Mesendoderm (in vitro differentiated cells): ENCODE results near the gene POLR1C.

Experiments
- DNase-seq: peaks from one replicate; pipeline ENCODE4 v3.0.0; 2013
- H2AK5ac ChIP-seq: 2 replicates; pipeline ENCODE4 v1.6.1; 2013; ENCODE audit warnings: low read length, inconsistent platforms
- H2BK120ac ChIP-seq: 2 replicates; pipeline ENCODE4 v1.6.1; 2013; ENCODE audit warnings: low read depth, mild to moderate bottlenecking, low read length, moderate library complexity, mixed read lengths
- H2BK15ac ChIP-seq: replicated peaks from 2 replicates; pipeline ENCODE4 v1.6.1; 2013; ENCODE audit warnings: low read depth, mild to moderate bottlenecking, moderate library complexity
- H2BK5ac ChIP-seq: 2 replicates; pipeline ENCODE4 v1.6.1; 2013; ENCODE audit warnings: low read length, inconsistent platforms
- H3K18ac ChIP-seq: 2 replicates; pipeline ENCODE4 v1.6.1; 2013; ENCODE audit warnings: mild to moderate bottlenecking, low read length, mixed read lengths
- H3K23ac ChIP-seq: one replicate; pipeline ENCODE4 v1.6.1; 2013; ENCODE audit warnings: low read length
- H3K27ac ChIP-seq: 2 replicates; pipeline ENCODE4 v1.5.1; 2013; ENCODE audit warnings: low read depth, mild to moderate bottlenecking, inconsistent platforms, low read length, moderate library complexity
- H3K27me3 ChIP-seq: 2 replicates; pipeline ENCODE4 v1.6.1; 2013; ENCODE audit warnings: low read length, control low read depth, mild to moderate bottlenecking, inconsistent platforms; ENCODE audit not compliant: insufficient read depth, poor library complexity
- H3K36me3 ChIP-seq: 2 replicates; pipeline ENCODE4 v1.6.1; 2013; ENCODE audit warnings: low read length, inconsistent platforms; ENCODE audit not compliant: control insufficient read depth, insufficient read depth
- H3K4ac ChIP-seq: one replicate; pipeline ENCODE4 v1.6.1; 2013; ENCODE audit warnings: low read depth, mild to moderate bottlenecking, low read length, moderate library complexity
- H3K4me1 ChIP-seq: 2 replicates; pipeline ENCODE4 v1.6.1; 2013; ENCODE audit warnings: low read depth, low read length, inconsistent platforms; ENCODE audit not compliant: control insufficient read depth
- H3K4me2 ChIP-seq: 2 replicates; pipeline ENCODE4 v1.6.1; 2013; ENCODE audit warnings: low read length
- H3K4me3 ChIP-seq: 2 replicates; pipeline ENCODE4 v1.5.1; 2013; ENCODE audit warnings: mild to moderate bottlenecking, low read length
- H3K56ac ChIP-seq: one replicate; pipeline ENCODE4 v1.6.1; 2013; ENCODE audit warnings: low read length
- H3K79me1 ChIP-seq: 2 replicates; pipeline ENCODE4 v1.6.1; 2013; ENCODE audit warnings: low read length, inconsistent platforms
- H3K79me2 ChIP-seq: 2 replicates; pipeline ENCODE4 v1.6.1; 2013; ENCODE audit warnings: mild to moderate bottlenecking, low read length; ENCODE audit not compliant: control insufficient read depth, insufficient read depth
- H3K9ac ChIP-seq: 2 replicates; pipeline ENCODE4 v1.6.1; 2013; ENCODE audit warnings: low read length, inconsistent platforms
- H4K5ac ChIP-seq: one replicate; pipeline ENCODE4 v1.6.1; 2013; ENCODE audit warnings: low read length
- H4K8ac ChIP-seq: one replicate; pipeline ENCODE4 v1.6.1; 2013; ENCODE audit warnings: low read depth, mild to moderate bottlenecking, control low read depth, low read length, moderate library complexity
- whole genome bisulfite sequencing: extraction: QIAGEN DNeasy Blood & Tissue Kit; methylation state at CpG from one replicate; pipeline ENCODE4 v1.1.7; 2013; ENCODE audit warnings: low lambda C conversion rate, missing lambda C conversion rate; ENCODE audit not compliant: insufficient coverage; ENCODE audit errors: extremely low coverage; 5-methylcytosine and 5-hydroxymethylcytosine counted together

The POLR1C gene

DNA sequence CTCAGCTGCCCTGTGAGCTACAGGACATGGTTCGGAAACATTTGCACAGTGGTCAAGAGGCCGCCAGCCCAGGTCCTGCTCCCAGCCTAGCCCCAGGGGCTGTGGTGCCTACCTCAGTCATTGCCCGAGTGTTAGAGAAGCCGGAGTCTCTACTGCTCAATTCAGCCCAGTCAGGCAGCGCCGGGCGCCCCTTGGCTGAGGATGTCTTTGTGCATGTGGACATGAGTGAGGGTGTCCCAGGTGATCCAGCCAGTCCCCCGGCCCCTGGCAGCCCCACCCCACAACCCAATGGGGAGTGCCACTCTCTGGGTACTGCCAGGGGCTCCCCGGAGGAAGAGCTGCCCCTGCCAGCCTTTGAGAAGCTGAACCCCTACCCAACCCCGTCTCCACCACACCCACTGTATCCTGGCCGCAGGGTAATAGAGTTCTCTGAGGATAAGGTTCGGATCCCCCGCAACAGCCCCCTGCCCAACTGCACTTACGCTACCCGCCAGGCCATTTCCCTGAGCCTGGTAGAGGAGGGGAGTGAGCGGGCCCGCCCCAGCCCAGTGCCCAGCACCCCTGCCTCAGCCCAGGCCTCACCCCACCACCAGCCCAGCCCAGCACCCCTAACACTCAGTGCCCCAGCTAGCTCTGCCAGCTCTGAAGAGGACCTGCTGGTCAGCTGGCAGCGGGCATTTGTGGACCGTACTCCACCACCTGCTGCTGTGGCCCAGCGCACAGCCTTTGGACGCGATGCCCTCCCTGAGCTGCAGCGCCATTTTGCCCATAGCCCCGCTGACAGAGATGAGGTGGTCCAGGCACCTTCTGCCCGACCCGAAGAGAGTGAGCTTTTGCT lies 11.9 kb upstream of the POLR1C start:
- Histone ChIP-seq H3K18ac (no peak overlapping the region), H3K27me3 (peaks cover 8% of the 10 kb centered on the region), H3K36me3 (peaks cover 7% of the 10 kb centered on the region), H2BK15ac (no peak overlapping the region), H3K9ac (no peak overlapping the region), H4K8ac (no peak overlapping the region), H2BK120ac (no peak overlapping the region), H2BK5ac (no peak overlapping the region), H2AK5ac (no peak overlapping the region), H3K4me2 (no peak overlapping the region), H3K23ac (no peak overlapping the region), H4K5ac (no peak overlapping the region), H3K56ac (no peak overlapping the region), H3K27ac (no peak overlapping the region), H3K4me1 (no peaks in the 10 kb centered on the region), H3K79me1 (no peaks in the 10 kb centered on the region), H3K4me3 (no peak overlapping the region), H3K4ac (no peak overlapping the region), H3K79me2 (no peaks in the 10 kb centered on the region)
- DNase-seq: no peak
- WGBS: no CpG with 5 or more reads among the region's 26 CpGs

- H4K8ac ChIP-seq: no peak overlapping the region
- H3K4ac ChIP-seq: no peak overlapping the region
- peaks cover 8% of the 10 kb centered on the region for H3K27me3 ChIP-seq
- H3K36me3 ChIP-seq: peaks cover 5% of the 10 kb centered on the region
- H2BK5ac ChIP-seq: no peak overlapping the region
- H3K18ac ChIP-seq: no peak overlapping the region
- WGBS: no CpG with 5 or more reads among the region's 6 CpGs
- H2BK15ac ChIP-seq: no peak overlapping the region
- H3K4me3 ChIP-seq: no peak overlapping the region
- H3K23ac ChIP-seq: no peak overlapping the region
- no peak overlapping the region for H3K27ac ChIP-seq
- no peaks in the 10 kb centered on the region for H3K4me1 ChIP-seq
- H4K5ac ChIP-seq: no peak overlapping the region
- no peak for DNase-seq
- no peak overlapping the region for H3K56ac ChIP-seq
- no peak overlapping the region for H3K4me2 ChIP-seq
- H3K79me2 ChIP-seq: no peaks in the 10 kb centered on the region
- H3K9ac ChIP-seq: no peak overlapping the region
- H2BK120ac ChIP-seq: no peak overlapping the region
- H2AK5ac ChIP-seq: no peak overlapping the region
- H3K79me1 ChIP-seq: no peaks in the 10 kb centered on the region
Measured at GRCh38 chr6:43505718-43506117, 11.2 kb upstream of the POLR1C start.

DNA sequence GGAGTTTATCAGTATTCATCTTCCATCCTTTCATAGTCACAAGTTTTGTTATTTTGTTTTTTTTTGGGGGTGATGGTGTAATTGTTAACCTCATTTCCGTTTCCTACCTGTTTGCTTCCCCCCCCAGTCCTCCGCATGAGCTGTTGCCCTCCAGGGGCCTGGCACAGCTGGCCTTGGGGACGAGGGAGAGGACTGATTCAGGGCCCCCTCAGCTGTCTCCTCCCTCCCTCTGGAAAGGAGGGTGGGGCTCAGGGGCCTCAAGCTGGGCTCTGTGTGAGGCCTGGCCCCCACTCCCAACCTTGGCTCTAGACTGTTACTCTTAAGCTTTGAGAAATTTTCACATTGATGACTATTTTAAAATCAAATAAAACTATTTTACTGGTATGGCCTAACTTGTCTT lies 10.7 kb upstream of the POLR1C start:
- Histone ChIP-seq H3K18ac (no peak overlapping the region), H3K4ac (no peak overlapping the region), H3K27me3 (peaks cover 8% of the 10 kb centered on the region), H3K23ac (no peak overlapping the region), H2AK5ac (no peak overlapping the region), H2BK15ac (no peak overlapping the region), H3K79me2 (no peaks in the 10 kb centered on the region), H3K9ac (no peak overlapping the region), H4K8ac (no peak overlapping the region), H3K4me3 (no peak overlapping the region), H3K4me2 (no peak overlapping the region), H3K27ac (no peak overlapping the region), H3K36me3 (peaks cover 5% of the 10 kb centered on the region), H3K56ac (no peak overlapping the region), H3K4me1 (no peaks in the 10 kb centered on the region), H2BK120ac (no peak overlapping the region), H3K79me1 (no peaks in the 10 kb centered on the region), H4K5ac (no peak overlapping the region), H2BK5ac (no peak overlapping the region)
- DNase-seq: no peak
- no CpG with 5 or more reads among the region's 3 CpGs for WGBS

GRCh38 chr6:43506667-43507471 lies 10.0 kb upstream of the POLR1C start:
- Histone ChIP-seq H3K18ac (no peak overlapping the region), H3K36me3 (peaks cover 8% of the 10 kb centered on the region), H4K5ac (no peak overlapping the region), H3K4me1 (no peaks in the 10 kb centered on the region), H2AK5ac (no peak overlapping the region), H3K27ac (no peak overlapping the region), H3K79me1 (no peaks in the 10 kb centered on the region), H3K23ac (no peak overlapping the region), H2BK5ac (no peak overlapping the region), H3K9ac (no peak overlapping the region), H4K8ac (no peak overlapping the region), H2BK120ac (no peak overlapping the region), H3K56ac (no peak overlapping the region), H3K27me3 (peaks cover 8% of the 10 kb centered on the region), H3K4ac (no peak overlapping the region), H3K79me2 (no peaks in the 10 kb centered on the region), H3K4me3 (no peak overlapping the region), H3K4me2 (no peak overlapping the region), H2BK15ac (no peak overlapping the region)
- DNase-seq: peak; percentile 87
- WGBS: no CpG with 5 or more reads among the region's 14 CpGs

DNA sequence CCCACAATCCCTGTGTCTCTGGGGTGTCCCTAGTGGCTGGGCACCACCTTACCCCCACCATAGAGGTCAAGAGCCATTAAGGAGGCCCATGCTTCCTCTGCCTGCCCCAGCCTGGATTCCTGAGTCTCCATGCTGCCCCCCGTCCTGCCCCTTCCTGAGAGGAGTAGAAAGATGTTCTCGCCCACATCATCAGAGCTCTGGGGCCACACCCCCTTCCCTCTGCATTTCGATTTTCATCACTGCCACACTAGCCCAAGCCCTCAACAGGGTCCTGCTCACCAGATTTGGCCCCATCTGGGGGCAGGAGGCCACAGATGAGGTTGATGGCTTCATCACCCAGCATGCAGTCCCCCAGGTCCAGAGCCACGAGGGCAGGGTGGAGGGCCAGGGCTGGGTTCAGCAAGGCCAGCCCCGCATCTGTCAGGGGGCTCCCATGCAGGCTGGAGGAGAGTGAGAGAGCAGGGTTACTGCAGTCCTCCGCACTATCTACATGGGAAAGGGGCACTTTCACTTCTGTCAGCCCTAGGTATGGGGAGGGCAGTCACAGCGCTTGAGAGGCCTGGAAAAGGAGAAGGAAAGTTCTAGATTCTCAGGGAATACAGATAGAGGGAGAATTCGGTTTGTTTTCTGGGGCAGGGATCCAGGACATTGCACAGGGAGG lies 8.3 kb upstream of the POLR1C start:
- peaks cover 14% of the 10 kb centered on the region for H3K36me3 ChIP-seq
- no peak overlapping the region for H2BK120ac ChIP-seq
- H3K79me2 ChIP-seq: no peaks in the 10 kb centered on the region

More for the DNA sequence above, 8.3 kb upstream of the POLR1C start:
- H2BK5ac ChIP-seq: no peak overlapping the region
- no peak overlapping the region for H3K18ac ChIP-seq
- H3K4ac ChIP-seq: no peak overlapping the region
- no peak overlapping the region for H3K56ac ChIP-seq
- no peak overlapping the region for H3K4me3 ChIP-seq
- no peaks in the 10 kb centered on the region for H3K79me1 ChIP-seq
- no peak overlapping the region for H2BK15ac ChIP-seq
- no peak overlapping the region for H3K4me2 ChIP-seq
- no peak overlapping the region for H2AK5ac ChIP-seq
- no peak overlapping the region for H4K5ac ChIP-seq
- H4K8ac ChIP-seq: no peak overlapping the region
- H3K9ac ChIP-seq: no peak overlapping the region
- no peak overlapping the region for H3K23ac ChIP-seq
- DNase-seq: no peak
- peaks cover 8% of the 10 kb centered on the region for H3K27me3 ChIP-seq
- no peaks in the 10 kb centered on the region for H3K4me1 ChIP-seq
- no CpG with 5 or more reads among the region's 8 CpGs for WGBS
- H3K27ac ChIP-seq: no peak overlapping the region
